ENCODE results near the gene LMF1.

LMF1 gene

GRCh38 chr16:912684-913613, 57.8 kb downstream of the LMF1 start:
- no peak for DNase-seq (ENCODE audit: low read depth)

GRCh38 chr16:912322-912683, 58.5 kb downstream of the LMF1 start:
- DNase-seq (ENCODE audit: low read depth): no peak

GRCh38 chr16:911604-912321, 59.0 kb downstream of the LMF1 start:
- no peak for DNase-seq (ENCODE audit: low read depth)

- DNase-seq (ENCODE audit: low read depth): no peak
These were observed 59.7 kb downstream of the LMF1 start for GRCh38 chr16:911101-911500.

GRCh38 chr16:910181-910580, 60.6 kb downstream of the LMF1 start:
- no peak for DNase-seq (ENCODE audit: low read depth)

GRCh38 chr16:909281-910000, 61.3 kb downstream of the LMF1 start:
- no peak for DNase-seq (ENCODE audit: low read depth)

GRCh38 chr16:908526-909155, 62.1 kb downstream of the LMF1 start:
- no peak for DNase-seq (ENCODE audit: low read depth)

GRCh38 chr16:907842-908241, 62.9 kb downstream of the LMF1 start:
- no peak for DNase-seq (ENCODE audit: low read depth)

- DNase-seq (ENCODE audit: low read depth): no peak
These were observed 63.4 kb downstream of the LMF1 start for GRCh38 chr16:907361-907760.

GRCh38 chr16:906296-906695, 64.5 kb downstream of the LMF1 start:
- no peak for DNase-seq (ENCODE audit: low read depth)

- DNase-seq (ENCODE audit: low read depth): no peak
These were observed 68.8 kb downstream of the LMF1 start for GRCh38 chr16:901715-902601.

- no peak for DNase-seq (ENCODE audit: low read depth)
These were observed 69.6 kb downstream of the LMF1 start for GRCh38 chr16:901149-901548.

GRCh38 chr16:900211-900610, 70.6 kb downstream of the LMF1 start:
- DNase-seq (ENCODE audit: low read depth): no peak

GRCh38 chr16:899683-900060, 71.1 kb downstream of the LMF1 start:
- no peak for DNase-seq (ENCODE audit: low read depth)

- no peak for DNase-seq (ENCODE audit: low read depth)
These were observed 71.8 kb downstream of the LMF1 start for GRCh38 chr16:898761-899682.

- DNase-seq (ENCODE audit: low read depth): no peak
These were observed 72.6 kb downstream of the LMF1 start for GRCh38 chr16:898216-898615.

GRCh38 chr16:897701-898100, 73.1 kb downstream of the LMF1 start:
- no peak for DNase-seq (ENCODE audit: low read depth)

GRCh38 chr16:897200-897543, 73.6 kb downstream of the LMF1 start:
- DNase-seq (ENCODE audit: low read depth): no peak

GRCh38 chr16:896261-897199, 74.3 kb downstream of the LMF1 start:
- DNase-seq (ENCODE audit: low read depth): no peak
